GM18505 (cell line): ENCODE data around the gene PARVB.

Experiments
- ATAC-seq: cut with Tn5 transposase; IDR thresholded peaks from one replicate; pipeline ENCODE4 v1.9.1; 2021; ENCODE audit not compliant: unreplicated experiment
- POLR2A ChIP-seq: IDR thresholded peaks from 4 replicates; pipeline ENCODE4 v1.6.1; 2011; ENCODE audit warnings: borderline replicate concordance; ENCODE audit not compliant: insufficient read depth, insufficient read length; ENCODE audit errors: extremely low read depth

Gene PARVB

DNA sequence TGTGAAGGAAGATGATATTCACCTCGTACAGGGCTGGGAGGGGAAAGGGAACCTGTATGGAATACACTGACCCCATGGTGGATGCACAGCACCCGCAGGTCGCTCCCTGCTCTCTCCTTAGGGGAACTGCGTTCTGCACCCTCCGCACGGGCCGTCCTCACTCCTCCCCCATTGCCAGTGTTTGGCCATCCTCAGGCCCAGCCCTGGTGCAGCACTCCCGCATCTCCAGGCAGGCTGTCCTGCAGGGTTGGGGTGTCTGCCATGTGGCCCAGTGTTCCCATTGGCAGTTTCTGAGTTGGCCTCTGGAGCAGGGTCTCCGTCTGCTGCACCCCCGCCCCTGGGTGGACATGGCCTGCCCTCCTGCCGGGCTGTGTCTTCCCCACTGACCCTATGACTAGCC is 137.6 kb downstream of the PARVB start:
- ATAC-seq: no peak

DNA sequence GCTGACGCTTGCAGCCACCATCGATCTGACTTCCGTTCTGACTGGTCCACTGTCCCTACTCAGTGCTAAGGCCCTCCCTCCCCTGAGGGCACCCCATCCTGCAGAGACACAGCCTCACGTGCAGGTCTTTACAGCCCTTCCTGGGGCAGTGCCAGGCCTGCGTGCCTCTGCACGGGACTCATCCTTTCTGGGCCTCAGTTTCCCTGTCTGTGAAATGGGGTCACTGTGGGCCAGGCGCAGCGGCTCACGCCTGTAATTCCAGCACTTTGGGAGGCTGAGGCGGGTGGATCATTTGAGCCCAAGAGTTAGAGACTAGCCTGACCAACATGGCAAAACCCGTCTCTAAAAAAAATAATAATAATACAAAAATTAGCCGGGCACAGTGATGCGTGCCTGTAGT is 138.9 kb downstream of the PARVB start:
- no peak for ATAC-seq
- no peak for TF ChIP-seq POLR2A

More for the DNA sequence above, 137.6 kb downstream of the PARVB start:
- no peak for TF ChIP-seq POLR2A

DNA sequence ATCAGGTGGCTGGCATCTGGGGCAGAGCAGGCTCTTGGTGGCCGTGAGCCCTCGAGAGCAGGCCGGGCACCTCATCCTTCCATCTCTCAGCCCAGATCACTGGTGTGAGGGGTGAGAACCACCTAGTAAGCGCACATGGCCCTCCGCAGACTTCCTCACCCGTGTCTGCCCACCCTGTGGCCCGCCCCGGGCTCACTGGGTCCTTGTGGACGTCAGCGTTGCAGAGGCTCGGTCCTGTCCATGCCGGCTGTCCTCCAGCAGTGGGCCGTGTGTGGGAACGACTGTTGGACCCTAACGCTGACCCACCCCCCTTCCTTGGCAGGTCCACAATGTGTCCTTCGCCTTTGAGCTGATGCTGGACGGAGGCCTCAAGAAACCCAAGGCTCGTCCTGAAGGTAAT is 139.4 kb downstream of the PARVB start:
- no peak for TF ChIP-seq POLR2A
- no peak for ATAC-seq

DNA sequence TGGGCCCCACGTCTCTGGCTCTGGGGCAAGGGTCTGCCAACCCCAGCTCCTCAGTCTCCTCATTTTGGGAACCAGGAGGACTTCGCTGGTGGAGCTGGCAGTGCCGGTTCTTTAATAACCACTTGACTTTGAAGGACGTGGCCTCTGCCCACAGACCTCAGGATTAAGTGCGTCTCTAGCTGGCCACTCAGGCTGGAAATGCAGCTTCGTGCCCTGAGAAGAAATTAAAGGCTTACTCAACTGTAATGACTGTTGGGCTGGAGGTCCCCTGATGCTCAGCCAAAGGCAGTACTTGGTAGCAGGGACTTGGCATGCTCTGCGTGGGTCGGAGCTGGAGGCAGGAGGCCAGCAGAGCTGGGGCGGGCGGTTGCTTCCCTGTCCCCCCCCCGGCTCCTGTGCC is 139.9 kb downstream of the PARVB start:
- ATAC-seq: no peak
- TF ChIP-seq POLR2A: no peak

DNA sequence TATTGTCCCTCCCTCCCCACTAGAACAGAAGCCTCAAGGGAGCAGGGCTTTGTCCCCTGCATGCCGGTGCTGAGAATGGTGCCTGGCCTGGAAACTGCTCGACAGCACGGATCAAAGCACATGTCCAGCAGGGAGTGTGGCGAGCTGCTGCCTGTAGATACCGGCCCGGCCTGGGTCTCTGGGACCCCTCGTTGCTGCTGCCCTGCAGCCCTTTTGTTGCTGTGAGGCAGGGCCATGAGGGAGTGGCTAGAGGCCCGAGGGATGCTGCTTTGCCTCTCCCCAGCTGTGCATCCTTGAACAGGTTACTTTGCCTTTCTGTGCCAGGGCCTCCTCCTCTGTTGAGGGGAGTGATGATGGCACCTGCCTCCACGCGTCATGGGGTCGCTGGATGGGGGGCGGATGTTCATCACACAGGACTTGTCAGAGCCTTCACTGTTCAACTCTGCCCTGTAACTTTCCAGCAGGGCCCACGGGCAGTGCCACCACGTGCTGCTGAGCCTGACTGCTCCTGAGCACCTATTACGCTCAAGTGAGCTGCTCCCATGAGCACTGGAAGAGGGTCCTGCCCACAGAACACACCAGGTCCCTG is 141.3 kb downstream of the PARVB start:
- no peak for TF ChIP-seq POLR2A
- ATAC-seq: no peak

DNA sequence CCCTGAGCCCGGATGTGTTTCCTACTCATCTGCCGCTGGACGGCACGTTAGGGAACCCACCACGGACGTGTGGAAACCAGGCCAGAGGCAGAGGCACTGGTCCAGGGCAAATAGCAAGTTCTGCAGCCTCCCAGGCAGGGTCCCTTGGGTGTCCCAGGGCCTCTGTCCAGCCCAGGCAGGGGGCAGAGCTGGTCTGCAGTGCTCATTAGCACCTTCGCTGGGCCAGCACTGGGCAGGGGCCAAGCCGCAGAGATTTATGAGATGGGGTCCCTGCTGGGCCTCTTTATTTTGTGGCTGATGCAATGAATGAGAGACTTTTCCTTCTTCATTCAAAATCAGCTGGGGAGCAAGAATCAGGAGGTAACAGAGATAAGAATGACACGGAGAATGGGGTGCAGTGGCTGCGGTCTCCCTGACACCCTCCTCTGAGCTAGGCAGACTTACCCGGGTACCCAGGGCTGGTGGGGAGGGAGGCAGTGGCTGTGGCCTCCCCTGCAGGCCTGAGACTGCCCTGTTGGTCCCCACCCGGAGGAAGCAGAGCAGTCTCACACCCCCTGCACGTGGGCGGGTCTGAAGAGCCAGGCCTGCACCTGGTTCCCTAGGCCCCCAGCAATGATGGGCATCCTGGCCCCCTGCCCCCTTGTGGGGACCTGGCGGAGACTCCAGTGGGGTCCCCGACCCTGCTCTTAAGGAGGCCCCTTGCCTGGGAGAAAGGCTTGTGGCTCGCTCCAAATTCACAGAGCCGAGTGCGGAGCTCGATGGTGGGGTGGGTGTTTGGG is 142.6 kb downstream of the PARVB start:
- ATAC-seq: no peak
- no peak for TF ChIP-seq POLR2A

DNA sequence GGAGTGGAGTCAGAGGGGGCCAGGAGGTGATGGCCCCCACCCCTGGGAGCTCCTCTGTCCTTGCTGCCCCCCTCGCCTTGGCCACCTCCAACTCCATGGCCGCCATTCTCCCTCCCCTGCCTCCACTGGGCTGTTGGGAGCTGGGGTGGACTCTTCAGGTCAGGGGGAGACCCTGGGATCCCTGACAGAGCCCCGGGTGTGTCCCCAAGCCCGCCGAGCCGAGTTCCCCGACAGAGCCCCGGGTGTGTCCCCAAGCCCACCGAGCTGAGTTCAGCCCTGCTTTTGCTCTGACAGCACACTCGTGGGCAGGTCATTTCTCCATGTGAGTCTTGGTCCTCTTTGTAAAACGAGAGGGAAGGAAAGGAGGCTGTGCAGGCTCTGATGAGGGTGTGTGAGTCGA is 143.4 kb downstream of the PARVB start:
- TF ChIP-seq POLR2A: no peak
- no peak for ATAC-seq

DNA sequence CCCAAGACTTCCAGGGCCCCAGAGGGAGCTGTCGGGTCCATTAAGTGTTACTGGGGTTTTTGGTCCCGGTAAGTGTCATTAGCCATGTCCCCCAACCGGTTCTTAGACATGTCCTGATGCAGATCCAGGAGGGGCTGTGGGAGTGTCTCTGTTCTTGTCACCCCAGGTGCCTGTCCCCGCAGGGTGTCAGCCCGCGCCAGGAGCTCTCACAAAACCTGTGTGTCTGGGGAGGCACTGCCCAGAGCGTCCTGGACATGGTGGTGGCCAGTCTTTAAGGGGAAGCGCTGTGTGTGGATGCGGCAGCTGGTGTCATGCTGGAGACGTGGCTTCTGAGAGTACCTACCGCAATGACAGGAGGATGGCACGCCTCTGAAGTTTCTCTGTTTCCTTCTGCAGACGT is 144.1 kb downstream of the PARVB start:
- TF ChIP-seq POLR2A: no peak
- ATAC-seq: no peak

DNA sequence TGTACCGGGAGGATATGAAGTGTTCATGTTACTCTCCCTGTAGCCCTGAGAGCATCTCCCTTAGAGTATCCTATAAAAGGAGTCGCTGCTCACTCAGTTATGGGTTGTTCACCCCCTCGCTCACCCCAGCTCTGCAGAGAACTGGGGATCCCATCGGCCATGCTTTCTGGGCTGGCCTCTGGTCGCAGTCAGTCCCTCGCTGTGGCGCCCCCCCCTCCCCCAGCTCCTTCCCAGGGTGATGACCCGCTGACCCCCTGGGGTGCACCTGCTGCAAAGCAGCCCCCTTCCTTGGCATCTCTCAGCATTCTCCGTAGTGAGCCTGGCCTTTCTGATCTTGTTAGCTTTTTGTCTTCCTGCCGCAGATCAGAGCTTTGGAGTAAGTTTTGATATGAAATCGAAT is 146.4 kb downstream of the PARVB start:
- ATAC-seq: no peak
- TF ChIP-seq POLR2A: no peak

DNA sequence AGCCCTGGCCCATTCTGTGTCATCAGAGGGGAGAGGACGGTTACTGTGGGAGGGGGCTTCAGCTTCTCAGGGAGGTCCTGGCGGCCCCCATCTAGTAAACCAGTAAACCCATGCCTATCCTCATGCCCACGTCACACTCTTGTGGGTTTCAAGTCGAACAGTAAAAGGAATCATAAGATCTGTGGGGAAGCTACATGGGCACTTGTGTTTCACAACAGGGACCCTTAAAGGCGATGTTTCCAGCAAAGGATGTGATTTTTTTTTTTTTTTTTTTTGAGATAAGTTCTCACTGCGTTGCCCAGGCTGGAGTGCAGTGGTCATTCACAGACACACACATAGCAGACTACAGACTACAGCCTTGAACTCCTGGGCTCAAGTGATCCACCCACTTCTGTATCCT is 147.5 kb downstream of the PARVB start:
- ATAC-seq: no peak

DNA sequence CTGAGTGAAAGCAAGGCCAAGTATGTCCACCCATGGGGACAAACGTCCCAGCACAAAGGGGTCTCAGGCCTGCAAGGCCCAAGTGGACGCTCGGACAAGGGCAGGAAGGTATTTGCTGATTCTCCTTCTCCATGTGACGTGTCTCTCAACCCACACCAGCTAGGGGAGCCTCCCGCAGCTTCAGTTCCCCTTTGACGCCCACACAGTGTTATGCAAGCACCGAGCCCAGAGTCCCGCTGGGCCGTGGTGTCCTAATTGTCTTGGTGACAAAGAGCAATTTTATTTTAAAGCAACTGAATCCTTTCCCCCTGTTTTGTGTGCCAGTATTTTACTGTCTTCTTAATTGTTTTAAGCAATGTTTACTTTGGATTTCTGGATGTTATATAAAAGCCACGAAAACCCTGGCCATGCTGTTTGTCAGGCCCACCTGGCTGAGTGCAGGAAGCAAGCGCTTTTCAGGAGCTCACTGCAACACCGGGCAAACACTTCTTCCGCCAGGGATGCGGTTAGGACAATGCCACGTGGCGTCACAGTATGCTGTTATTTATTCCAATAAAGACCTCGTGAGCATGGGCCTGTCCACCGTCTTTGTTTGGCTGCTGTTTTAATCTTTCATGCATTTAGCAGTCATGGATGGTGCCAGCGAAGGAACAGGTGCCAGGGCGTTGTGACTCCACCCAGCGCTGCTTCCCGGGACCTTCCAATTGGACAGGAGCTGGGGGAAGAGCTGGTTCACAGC is 148.4 kb downstream of the PARVB start:
- ATAC-seq: no peak

More for the DNA sequence above, 147.5 kb downstream of the PARVB start:
- TF ChIP-seq POLR2A: no peak

DNA sequence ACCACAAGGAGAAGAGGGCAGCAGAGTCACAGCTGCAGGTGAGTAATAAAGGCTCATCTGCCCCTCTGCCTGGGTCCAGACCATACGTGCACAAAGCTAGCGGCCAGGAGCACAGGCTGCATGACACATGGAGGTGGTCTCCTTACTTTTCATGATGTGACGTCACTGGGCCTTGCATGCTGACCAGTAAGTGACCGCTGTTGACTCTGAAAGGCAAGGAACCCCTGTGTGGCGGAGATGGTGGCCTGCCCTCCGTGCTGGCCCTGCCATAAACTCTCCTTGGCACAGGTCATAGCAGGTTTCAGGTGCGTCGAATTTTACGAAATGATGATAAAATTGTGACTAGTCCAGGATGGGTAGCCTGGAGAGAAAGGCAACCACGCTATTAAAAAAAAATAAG is 149.1 kb downstream of the PARVB start:
- ATAC-seq: no peak
- no peak for TF ChIP-seq POLR2A

More for the DNA sequence above, 148.4 kb downstream of the PARVB start:
- TF ChIP-seq POLR2A: peak; percentile 31

DNA sequence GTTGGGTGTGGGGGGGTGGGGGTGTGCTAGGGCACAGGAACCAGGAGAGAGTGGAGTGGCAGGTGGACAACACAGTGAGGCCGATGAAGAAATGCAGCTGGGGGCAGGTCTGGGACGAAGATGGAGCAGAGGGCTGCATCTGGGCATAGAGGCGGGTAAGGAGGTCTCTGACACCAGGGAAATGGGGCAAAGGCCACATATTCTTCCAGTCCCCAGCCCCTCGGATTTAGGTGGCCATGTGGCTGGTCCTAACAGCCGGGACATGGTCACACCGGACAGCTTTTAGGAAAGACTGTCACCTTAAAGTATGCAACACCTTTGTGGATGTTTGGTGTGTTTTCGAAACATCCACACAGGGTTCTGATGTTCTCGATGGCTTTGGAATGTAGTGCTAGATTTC is 151.6 kb downstream of the PARVB start:
- ATAC-seq: no peak
- TF ChIP-seq POLR2A: no peak

DNA sequence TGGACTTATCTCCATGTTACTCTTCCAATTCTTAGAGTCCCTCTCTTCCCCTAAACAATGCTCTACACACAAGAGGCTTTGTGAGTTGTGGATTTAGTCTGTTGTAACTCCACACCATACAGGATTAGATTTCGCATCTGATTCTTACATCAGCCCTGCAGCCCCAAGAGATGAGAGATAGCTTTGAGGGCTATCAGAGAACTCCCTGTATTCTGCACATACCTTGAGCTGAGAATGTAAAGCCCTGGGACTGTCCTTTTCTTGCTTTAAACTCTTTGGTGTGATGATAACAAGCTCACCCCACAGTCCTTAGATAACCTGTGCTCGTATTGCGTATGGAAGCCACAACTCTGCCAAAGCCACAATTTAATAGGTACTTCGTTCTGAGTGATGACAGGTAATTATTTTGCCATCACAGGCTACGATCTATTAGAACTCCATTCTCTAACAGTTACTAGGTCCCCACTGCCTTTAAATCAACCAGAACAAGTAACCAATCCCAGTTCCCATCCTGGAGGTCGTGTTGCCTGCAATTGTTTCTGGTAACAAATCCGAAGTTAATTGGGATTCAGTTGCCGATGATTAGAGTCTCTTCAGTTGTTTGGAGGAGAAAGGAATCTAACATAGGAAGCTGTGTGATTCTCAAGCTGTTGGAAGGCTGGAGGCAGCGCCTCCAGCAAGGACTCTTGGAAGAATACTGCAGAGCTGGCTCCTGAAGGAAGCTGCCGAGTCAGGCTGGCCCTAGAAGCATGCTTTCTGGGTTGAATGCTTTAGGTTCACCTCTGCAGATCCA is 155.3 kb downstream of the PARVB start:
- TF ChIP-seq POLR2A: no peak

More for the DNA sequence above, 155.3 kb downstream of the PARVB start:
- ATAC-seq: no peak
